A549 (cell line): ENCODE data around the gene PDS5B. TPM values are rescaled to one million over a fixed set of nuclear protein-coding genes. Genes with fewer than 3 reads are reported as not detected.
A peak's percentile ranks its signal among the peaks of the same experiment; 100 is the strongest.

Source experiments
- ATAC-seq, 2 experiments: fragments of 200-7000 bp in 1 of 2; fragments of >200 bp in 1 of 2; cut with Nextera tagmentation in 1 of 2; cut with Tn5 transposase in 1 of 2; 3 replicates each; pipeline versions ENCODE4 v1.8.0 to v1.9.1; 2018 to 2020; ENCODE audit warnings: mild to moderate bottlenecking in 1 of 2, moderate library complexity in 1 of 2
- CTCF ChIA-PET: fragments of 300-600 bp; sonication (Branson Sonifier 250); formaldehyde crosslinking; extraction: SDS; loops from one replicate; lab custom pipeline; 2021; ENCODE audit warnings: antibody characterized with exemption, inconsistent platforms; lab: Yijun Ruan, JAX
- POLR2A ChIA-PET: fragments of 350-600 bp; formaldehyde crosslinking; extraction: SDS; loops from one replicate; lab custom pipeline; 2021; ENCODE audit warnings: antibody characterized with exemption, inconsistent platforms; lab: Yijun Ruan, JAX
- DNase-seq, 2 experiments: peaks; one replicate each; pipeline versions ENCODE4 v3.0.0 to v3.0.0-alpha.2; 2011 to 2016; ENCODE audit warnings: low read depth in 1 of 2, low spot score in 1 of 2
- FAIRE-seq: peaks from 2 replicates; lab custom pipeline; 2011; peaks lifted over from hg19 to GRCh38; lab: Jason Lieb, UNC
- H3K27ac ChIP-seq, 2 experiments: fragments of >200 bp; sonication (Bioruptor Twin); formaldehyde crosslinking; 3 replicates each; pipeline ENCODE4 v1.5.1; 2016 to 2017
- H3K4me1 ChIP-seq: fragments of >200 bp; sonication (Bioruptor Twin); formaldehyde crosslinking; 3 replicates; pipeline ENCODE4 v1.6.1; 2016
- H3K4me2 ChIP-seq: fragments of >200 bp; sonication (Bioruptor Twin); formaldehyde crosslinking; 3 replicates; pipeline ENCODE4 v1.6.1; 2016
- H3K4me3 ChIP-seq: fragments of >200 bp; sonication (Bioruptor Twin); formaldehyde crosslinking; 3 replicates; pipeline ENCODE4 v1.5.1; 2016
- H3K9me3 ChIP-seq: fragments of >200 bp; sonication (Bioruptor Twin); formaldehyde crosslinking; 3 replicates; pipeline ENCODE4 v1.6.1; 2016
- ATOH8 ChIP-seq: fragments of 250-450 bp; sonication (Bioruptor Pico); IDR thresholded peaks from 2 replicates; pipeline ENCODE4 v1.5.0; 2020; ENCODE audit warnings: low read depth, mild to moderate bottlenecking, moderate library complexity
- BCL3 ChIP-seq: fragments of >200 bp; sonication (Bioruptor Twin); formaldehyde crosslinking; IDR thresholded peaks from 3 replicates; pipeline ENCODE4 v1.6.1; 2016
- CBX2 ChIP-seq: fragments of 200-600 bp; sonication (generic); IDR thresholded peaks from 2 replicates; pipeline ENCODE4 v1.6.1; 2016; ENCODE audit warnings: low read depth, mild to moderate bottlenecking, borderline replicate concordance
- CBX8 ChIP-seq: fragments of 200-600 bp; sonication (generic); IDR thresholded peaks from 2 replicates; pipeline ENCODE4 v1.6.1; 2016
- E2F6 ChIP-seq: IDR thresholded peaks from 2 replicates; pipeline ENCODE4 v1.6.1; 2012; ENCODE audit warnings: low read depth, borderline replicate concordance
- FOSB ChIP-seq: fragments of 250-450 bp; sonication (Bioruptor Pico); IDR thresholded peaks from 2 replicates; pipeline ENCODE4 v1.5.0; 2020; ENCODE audit warnings: mild to moderate bottlenecking, moderate library complexity
- FOSL2 ChIP-seq, 2 experiments: fragments of 450-650 bp in 1 of 2; fragments of >200 bp in 1 of 2; sonication (Bioruptor Twin) in 1 of 2; formaldehyde crosslinking; IDR thresholded peaks; 2 replicates each; pipeline versions ENCODE4 v1.5.0 to v1.6.1; 2016 to 2020; ENCODE audit warnings: mild to moderate bottlenecking in 1 of 2, moderate library complexity in 1 of 2
- GATA3 ChIP-seq: IDR thresholded peaks from 2 replicates; pipeline ENCODE4 v1.6.1; 2012; ENCODE audit warnings: borderline replicate concordance
- HDAC2 ChIP-seq: fragments of 200-600 bp; sonication (generic); IDR thresholded peaks from 2 replicates; pipeline ENCODE4 v1.6.1; 2016
- HEYL ChIP-seq: fragments of 250-450 bp; sonication (Bioruptor Pico); IDR thresholded peaks from 2 replicates; pipeline ENCODE4 v1.8.0; 2021; ENCODE audit warnings: mild to moderate bottlenecking, moderate library complexity
- HOXB13 ChIP-seq: fragments of 250-450 bp; sonication (Bioruptor Pico); IDR thresholded peaks from 2 replicates; pipeline ENCODE4 v1.5.0; 2020; ENCODE audit warnings: low read depth, mild to moderate bottlenecking, moderate library complexity
- MAFK ChIP-seq: fragments of 450-650 bp; IDR thresholded peaks from 2 replicates; pipeline ENCODE4 v1.6.1; 2014; ENCODE audit not compliant: partially characterized antibody
- MAX ChIP-seq: IDR thresholded peaks from 2 replicates; pipeline ENCODE4 v1.6.1; 2012
- NR3C1 ChIP-seq: fragments of >200 bp; sonication (Bioruptor Twin); formaldehyde crosslinking; IDR thresholded peaks from 3 replicates; pipeline ENCODE4 v1.6.1; 2017
- RFX5 ChIP-seq: fragments of 450-650 bp; IDR thresholded peaks from 2 replicates; pipeline ENCODE4 v1.7.1; 2014; ENCODE audit warnings: antibody characterized with exemption, mild to moderate bottlenecking, moderate library complexity
- SMC3 ChIP-seq: fragments of >200 bp; sonication (Bioruptor Twin); formaldehyde crosslinking; IDR thresholded peaks from 3 replicates; pipeline ENCODE4 v1.6.1; 2018; ENCODE audit warnings: inconsistent platforms
- SREBF2 ChIP-seq: fragments of 450-650 bp; IDR thresholded peaks from 2 replicates; pipeline ENCODE4 v1.6.1; 2014; ENCODE audit warnings: mild to moderate bottlenecking, moderate library complexity
- TFCP2L1 ChIP-seq: fragments of 250-450 bp; sonication (Bioruptor Pico); IDR thresholded peaks from 2 replicates; pipeline ENCODE4 v1.5.0; 2021; ENCODE audit warnings: mild to moderate bottlenecking
- USF2 ChIP-seq: fragments of 450-650 bp; IDR thresholded peaks from 2 replicates; pipeline ENCODE4 v1.6.1; 2014; ENCODE audit warnings: antibody characterized with exemption
- ZC3H11A ChIP-seq: fragments of 450-650 bp; IDR thresholded peaks from 2 replicates; pipeline ENCODE4 v1.6.1; 2014; ENCODE audit warnings: antibody characterized with exemption, mild to moderate bottlenecking
- WGBS: methylation state at CpG from one replicate; pipeline ENCODE4 v1.1.6; 2017; ENCODE audit errors: missing lambda C conversion rate; 5-methylcytosine and 5-hydroxymethylcytosine counted together
- polyA plus RNA-seq, 4 experiments: library from polyadenylated mRNA; depleted of rRNA in 3 of 4; stranded (reverse); fragments of >200 nt; fragmentation: RNase III in 1 of 4; extraction: RNeasy Plus Mini Kit Qiagen cat#74134 plus additional on column Dnase treatment in 1 of 4; gene quantifications; 2 replicates in 3 of 4; 3 replicates in 1 of 4; pipeline ENCODE4 v1.2.3, GENCODE V29; 2011 to 2017

Gene PDS5B
- polyA plus RNA-seq, 2 of the 4 experiments (the other 2 are of a cell fraction): 10.6 to 16.0 TPM

- H3K27ac ChIP-seq: no peak overlapping the region
- WGBS: 93% methylated on average over 5 of the region's 5 CpGs
- DNase-seq: no peak
Observed at GRCh38 chr13:32733690-32734089, 147.4 kb downstream of the PDS5B start.

GRCh38 chr13:32734511-32734910, 148.3 kb downstream of the PDS5B start:
- ChIA-PET POLR2A (no interaction called here), CTCF (no interaction called here)
- Histone ChIP-seq H3K4me1 (peaks cover 41% of the 10 kb centered on the region), H3K9me3 (no peaks in the 10 kb centered on the region), H3K4me3 (no peak overlapping the region), H3K27ac (no peak overlapping the region), H3K4me2 (no peak overlapping the region)
- peak in 1 of 2 experiments; percentile 10 for DNase-seq
- FAIRE-seq: no peak
- WGBS: 100% methylated on average over 1 of the region's 1 CpG
- TF ChIP-seq E2F6: no peak
- TF ChIP-seq CBX2: no peak
- no peak for TF ChIP-seq ZC3H11A
- no peak for TF ChIP-seq RFX5
- TF ChIP-seq SREBF2: no peak
- TF ChIP-seq BCL3: no peak
- no peak for TF ChIP-seq NR3C1
- no peak for TF ChIP-seq ATOH8 (CRISPR knock-in tag)
- no peak for TF ChIP-seq MAFK
- TF ChIP-seq HEYL: no peak
- ATAC-seq: no peak

More at GRCh38 chr13:32733690-32734089, 147.4 kb downstream of the PDS5B start:
- ChIA-PET POLR2A (no interaction called here), CTCF (no interaction called here)
- H3K9me3 ChIP-seq: no peaks in the 10 kb centered on the region
- no peak for ATAC-seq
- no peak for TF ChIP-seq FOSB (CRISPR knock-in tag)
- TF ChIP-seq, all 56 proteins: peak for 0
- peaks cover 41% of the 10 kb centered on the region for H3K4me1 ChIP-seq
- no peak overlapping the region for H3K4me2 ChIP-seq
- H3K4me3 ChIP-seq: no peak overlapping the region
- no peak for FAIRE-seq

- no peak for DNase-seq
- Histone ChIP-seq H3K9me3 (no peaks in the 10 kb centered on the region), H3K4me1 (peaks cover 41% of the 10 kb centered on the region), H3K27ac (no peak overlapping the region)
- ATAC-seq: no peak
- TF ChIP-seq MAX (no peak), SMC3 (no peak), FOSB (CRISPR knock-in tag) (no peak), GATA3 (no peak), HOXB13 (CRISPR knock-in tag) (no peak), TFCP2L1 (CRISPR knock-in tag) (no peak), CBX8 (no peak), MAFK (no peak), USF2 (no peak), HDAC2 (no peak), FOSL2 (IDR thresholded peaks at IDR 0.05) (no peak), FOSL2 (CRISPR knock-in tag; IDR thresholded peaks at IDR 0.05) (no peak)
- TF ChIP-seq, all 56 proteins: peak for 0
- Histone ChIP-seq H3K4me2 (peak overlapping the region; percentile 36), H3K4me3 (no peak overlapping the region)
- POLR2A ChIA-PET: no interaction called here
- CTCF ChIA-PET: no interaction called here
- no peak for FAIRE-seq
Observed at GRCh38 chr13:32735859-32736258, 149.6 kb downstream of the PDS5B start.
